Activated CD4-positive, alpha-beta T cell treated with anti-CD3 and anti-CD28 coated beads, Interleukin-2, amount 10 ng/mL, durations not matched to agents 7 days and 5 days (primary cell): ENCODE data around the gene SLC26A5. TPM values are rescaled to one million over a fixed set of nuclear protein-coding genes. Genes with fewer than 3 reads are reported as not detected.
"Not testable (repeated sequence)": the region's sequence is repeated elsewhere in the genome, so short reads cannot be mapped to it uniquely, and the experiment has no call there.

Source experiments
- CTCF ChIA-PET: fragments of 350-600 bp; sonication (Branson Sonifier 250); formaldehyde crosslinking; loops from one replicate; lab custom pipeline; 2021; ENCODE audit warnings: antibody characterized with exemption; lab: Charles Lee
- POLR2A ChIA-PET: fragments of 350-600 bp; sonication (Branson Sonifier 250); formaldehyde crosslinking; loops from one replicate; lab custom pipeline; 2021; ENCODE audit warnings: antibody characterized with exemption; lab: Charles Lee
- DNase-seq: peaks from one replicate; pipeline ENCODE4 v3.0.0-alpha.2; 2020
- H3K27ac Mint-ChIP-seq: one replicate; pipeline ENCODE4 v1.8.0; 2021; ENCODE audit warnings: mild to moderate bottlenecking, moderate library complexity, mixed read lengths
- H3K27me3 Mint-ChIP-seq: one replicate; pipeline ENCODE4 v1.8.0; 2021; ENCODE audit warnings: mixed read lengths
- H3K36me3 Mint-ChIP-seq: one replicate; pipeline ENCODE4 v1.8.0; 2021; ENCODE audit warnings: low read depth, mixed read lengths
- H3K4me1 Mint-ChIP-seq: one replicate; pipeline ENCODE4 v1.8.0; 2021; ENCODE audit warnings: mixed read lengths
- H3K4me3 Mint-ChIP-seq: one replicate; pipeline ENCODE4 v1.8.0; 2021; ENCODE audit warnings: mild to moderate bottlenecking, moderate library complexity, mixed read lengths
- H3K9me3 Mint-ChIP-seq: one replicate; pipeline ENCODE4 v1.8.0; 2021; ENCODE audit warnings: mixed read lengths
- total RNA-seq, 2 experiments: library from RNA; stranded (reverse); gene quantifications; one replicate each; pipeline ENCODE4 v1.2.3, GENCODE V29; 2021

SLC26A5 gene
- not detected for total RNA-seq

- H3K27ac Mint-ChIP-seq, result no peak within 1 kb of the TSS
- DNase-seq, result peak; percentile 11
- H3K4me1 Mint-ChIP-seq, result peaks cover 8% of the 10 kb centered on the region
- H3K4me3 Mint-ChIP-seq, result peak within 1 kb of the TSS; percentile 51
- H3K9me3 Mint-ChIP-seq, result no peaks in the 10 kb centered on the region
- CTCF ChIA-PET, result interaction anchor here (0.7 to 1.7 kb wide), 2 partner anchors 11 to 129 kb away, joined by 6 to 7 read pairs; no protein-coding TSS in a partner anchor
- POLR2A ChIA-PET, result no interaction called here
- H3K27me3 Mint-ChIP-seq, result peaks cover 78% of the 10 kb centered on the region
- H3K36me3 Mint-ChIP-seq, result no peaks in the 10 kb centered on the region
These were observed at the start of gene SLC26A5 for GRCh38 chr7:103446049-103446520. Gene SLC26A5, minus strand, starts transcription at chr7:103446207. Its CDS starts 24,693 bp downstream, at chr7:103421514.

- Mint-ChIP-seq H3K36me3 (no peaks in the 10 kb centered on the region), H3K27me3 (no peaks in the 10 kb centered on the region), H3K4me1 (no peaks in the 10 kb centered on the region), H3K27ac (no peak overlapping the region), H3K9me3 (no peaks in the 10 kb centered on the region), H3K4me3 (no peak overlapping the region)
- POLR2A ChIA-PET, result no interaction called here
- CTCF ChIA-PET, result no interaction called here
- no peak for DNase-seq
These were observed 41.4 kb upstream of the SLC26A5 start for GRCh38 chr7:103487419-103487818.

- H3K4me3 Mint-ChIP-seq, H3K36me3 Mint-ChIP-seq, CTCF ChIA-PET, H3K9me3 Mint-ChIP-seq, POLR2A ChIA-PET, H3K4me1 Mint-ChIP-seq, H3K27me3 Mint-ChIP-seq, DNase-seq, H3K27ac Mint-ChIP-seq: not testable (repeated sequence)
These were observed 40.9 kb upstream of the SLC26A5 start for GRCh38 chr7:103486873-103487272.

GRCh38 chr7:103480771-103481170 lies 34.8 kb upstream of the SLC26A5 start:
- Mint-ChIP-seq H3K9me3 (no peaks in the 10 kb centered on the region), H3K27me3 (peaks cover 5% of the 10 kb centered on the region), H3K27ac (no peak overlapping the region), H3K4me1 (no peaks in the 10 kb centered on the region), H3K36me3 (no peaks in the 10 kb centered on the region), H3K4me3 (no peak overlapping the region)
- ChIA-PET CTCF (no interaction called here), POLR2A (no interaction called here)
- no peak for DNase-seq

- POLR2A ChIA-PET, result no interaction called here
- H3K4me3 Mint-ChIP-seq, result no peak overlapping the region
- CTCF ChIA-PET, result no interaction called here
These were observed 28.9 kb upstream of the SLC26A5 start for GRCh38 chr7:103474956-103475355.

GRCh38 chr7:103469095-103469948 lies 23.3 kb upstream of the SLC26A5 start:
- H3K36me3 Mint-ChIP-seq, result no peaks in the 10 kb centered on the region
- no peak overlapping the region for H3K27ac Mint-ChIP-seq
- CTCF ChIA-PET, result no interaction called here
- H3K4me3 Mint-ChIP-seq, result no peak overlapping the region
- no peak for DNase-seq
- POLR2A ChIA-PET, result no interaction called here
- peaks cover 24% of the 10 kb centered on the region for H3K27me3 Mint-ChIP-seq
- no peaks in the 10 kb centered on the region for H3K4me1 Mint-ChIP-seq
- no peaks in the 10 kb centered on the region for H3K9me3 Mint-ChIP-seq

More at GRCh38 chr7:103474956-103475355, 28.9 kb upstream of the SLC26A5 start:
- H3K27me3 Mint-ChIP-seq, result peaks cover 19% of the 10 kb centered on the region
- no peak overlapping the region for H3K27ac Mint-ChIP-seq
- no peaks in the 10 kb centered on the region for H3K36me3 Mint-ChIP-seq
- no peak for DNase-seq
- no peaks in the 10 kb centered on the region for H3K9me3 Mint-ChIP-seq
- H3K4me1 Mint-ChIP-seq, result no peaks in the 10 kb centered on the region

GRCh38 chr7:103466814-103467213 lies 20.8 kb upstream of the SLC26A5 start:
- ChIA-PET POLR2A (no interaction called here), CTCF (no interaction called here)
- H3K27ac Mint-ChIP-seq, result no peak overlapping the region
- H3K27me3 Mint-ChIP-seq, result peaks cover 19% of the 10 kb centered on the region
- no peaks in the 10 kb centered on the region for H3K4me1 Mint-ChIP-seq
- no peak overlapping the region for H3K4me3 Mint-ChIP-seq
- no peaks in the 10 kb centered on the region for H3K9me3 Mint-ChIP-seq
- no peak for DNase-seq
- no peaks in the 10 kb centered on the region for H3K36me3 Mint-ChIP-seq

GRCh38 chr7:103462358-103462757 lies 16.4 kb upstream of the SLC26A5 start:
- no peaks in the 10 kb centered on the region for H3K9me3 Mint-ChIP-seq
- POLR2A ChIA-PET, result no interaction called here
- no peak for DNase-seq
- CTCF ChIA-PET, result interaction anchor here (1.0 kb wide), 1 partner anchor 11 kb away, joined by 3 read pairs; no protein-coding TSS in a partner anchor
- H3K27me3 Mint-ChIP-seq, result peaks cover 13% of the 10 kb centered on the region
- H3K4me3 Mint-ChIP-seq, result no peak overlapping the region
- H3K4me1 Mint-ChIP-seq, result no peaks in the 10 kb centered on the region
- no peak overlapping the region for H3K27ac Mint-ChIP-seq
- H3K36me3 Mint-ChIP-seq, result no peaks in the 10 kb centered on the region

GRCh38 chr7:103447073-103447960 lies 1.3 kb upstream of the SLC26A5 start:
- H3K4me1 Mint-ChIP-seq, result peaks cover 8% of the 10 kb centered on the region
- peaks cover 79% of the 10 kb centered on the region for H3K27me3 Mint-ChIP-seq
- H3K9me3 Mint-ChIP-seq, result no peaks in the 10 kb centered on the region
- POLR2A ChIA-PET, result no interaction called here
- peak; percentile 51 for DNase-seq
- CTCF ChIA-PET, result interaction anchor here (0.6 to 1.7 kb wide), 4 partner anchors 10 to 1087 kb away, joined by 3 to 7 read pairs (median 4); no protein-coding TSS in a partner anchor
- H3K4me3 Mint-ChIP-seq, result no peak overlapping the region
- no peak overlapping the region for H3K27ac Mint-ChIP-seq
- H3K36me3 Mint-ChIP-seq, result no peaks in the 10 kb centered on the region

GRCh38 chr7:103445228-103446048 lies 569 bp downstream of the SLC26A5 start:
- POLR2A ChIA-PET, result no interaction called here
- Mint-ChIP-seq H3K27ac (no peak overlapping the region), H3K9me3 (no peaks in the 10 kb centered on the region), H3K27me3 (peaks cover 77% of the 10 kb centered on the region), H3K36me3 (no peaks in the 10 kb centered on the region), H3K4me3 (peak overlapping the region; percentile 51), H3K4me1 (peaks cover 8% of the 10 kb centered on the region)
- DNase-seq, result no peak
- CTCF ChIA-PET, result no interaction called here

- Mint-ChIP-seq H3K4me3 (no peak overlapping the region), H3K27ac (no peak overlapping the region), H3K36me3 (no peaks in the 10 kb centered on the region), H3K9me3 (no peaks in the 10 kb centered on the region), H3K4me1 (no peaks in the 10 kb centered on the region), H3K27me3 (peaks cover 64% of the 10 kb centered on the region)
- CTCF ChIA-PET, result no interaction called here
- POLR2A ChIA-PET, result no interaction called here
- DNase-seq, result no peak
These were observed 6.3 kb downstream of the SLC26A5 start for GRCh38 chr7:103439661-103440060.

GRCh38 chr7:103437623-103438022 lies 8.4 kb downstream of the SLC26A5 start:
- POLR2A ChIA-PET, result no interaction called here
- CTCF ChIA-PET, result no interaction called here
- Mint-ChIP-seq H3K4me1 (peaks cover 1% of the 10 kb centered on the region), H3K36me3 (no peaks in the 10 kb centered on the region), H3K27ac (no peak overlapping the region), H3K4me3 (no peak overlapping the region), H3K27me3 (peaks cover 49% of the 10 kb centered on the region), H3K9me3 (no peaks in the 10 kb centered on the region)
- DNase-seq, result no peak
